HCT116 (cell line): ENCODE data around the gene ADAM19. TPM values are rescaled to one million over a fixed set of nuclear protein-coding genes. Genes with fewer than 3 reads are reported as not detected.

Source experiments
- ATAC-seq: fragments of 200-7000 bp; cut with Tn5 transposase; 2 replicates; pipeline ENCODE4 v1.9.1; 2020; ENCODE audit warnings: mild to moderate bottlenecking, moderate library complexity
- BruUV-seq: library from RNA; stranded (reverse); fragments of 400-500 nt; replicated peaks from 2 replicates; lab custom pipeline; 2021; lab: Mats Ljungman, UMichigan
- CTCF ChIA-PET: fragments of 300-600 bp; sonication (Branson Sonifier 250); formaldehyde crosslinking; loops from one replicate; lab custom pipeline; 2021; ENCODE audit warnings: antibody characterized with exemption; lab: Charles Lee
- POLR2A ChIA-PET: fragments of 300-600, 350-600 bp; sonication (Branson Sonifier 250); formaldehyde crosslinking; loops from one replicate; lab custom pipeline; 2021; ENCODE audit warnings: antibody characterized with exemption; lab: Charles Lee
- RAD21 ChIA-PET, 2 experiments: fragments of 300-600 bp; sonication (Branson Sonifier 250); formaldehyde crosslinking; loops; one replicate each; lab custom pipeline; 2023; ENCODE audit warnings: low total read pairs in 2 of 2; ENCODE audit not compliant: uncharacterized antibody in 2 of 2, unreplicated experiment in 2 of 2, low non-redundant PET in 1 of 2; lab: Charles Lee
- DNase-seq: peaks from one replicate; pipeline ENCODE4 v3.0.0-alpha.2; 2010; ENCODE audit warnings: low read depth, low spot score
- H2AFZ ChIP-seq: fragments of 200-600 bp; shearing (Covaris generic), sonication (generic); 2 replicates; pipeline ENCODE4 v1.6.1; 2017; ENCODE audit warnings: low read depth, mixed run types, mixed read lengths, antibody characterized with exemption, low read length; ENCODE audit not compliant: poor library complexity, severe bottlenecking
- H3K27ac ChIP-seq: 2 replicates; pipeline ENCODE4 v1.5.1; 2012; ENCODE audit warnings: low read depth, low read length
- H3K27me3 ChIP-seq: fragments of 200-600 bp; sonication (generic); 2 replicates; pipeline ENCODE4 v1.6.1; 2016; ENCODE audit warnings: mixed run types, low read length, mixed read lengths; ENCODE audit not compliant: insufficient read depth
- H3K36me3 ChIP-seq, 2 experiments: fragments of 200-500 bp in 1 of 2; fragments of 200-600 bp in 1 of 2; sonication (Bioruptor generic) in 1 of 2; sonication (generic) in 1 of 2; 2 replicates each; pipeline versions ENCODE4 v1.5.1 to v1.6.1; 2014 to 2016; ENCODE audit warnings: low read length in 2 of 2, inconsistent platforms in 1 of 2, mixed read lengths in 1 of 2, mixed run types in 1 of 2; ENCODE audit not compliant: insufficient read depth in 2 of 2, control insufficient read depth in 1 of 2
- H3K4me1 ChIP-seq, 2 experiments: fragments of 200-600 bp in 1 of 2; sonication (generic) in 1 of 2; 2 replicates each; pipeline versions ENCODE4 v1.5.1 to v1.6.1; 2012 to 2017; ENCODE audit warnings: low read length in 2 of 2, inconsistent platforms in 1 of 2, mild to moderate bottlenecking in 1 of 2, mixed read lengths in 1 of 2, mixed run types in 1 of 2, moderate library complexity in 1 of 2; ENCODE audit not compliant: insufficient read depth in 2 of 2, control insufficient read depth in 1 of 2
- H3K4me2 ChIP-seq: fragments of 200-600 bp; sonication (generic); 2 replicates; pipeline ENCODE4 v1.6.1; 2017; ENCODE audit warnings: mixed run types, low read length, mixed read lengths
- H3K4me3 ChIP-seq, 2 experiments: fragments of 200-600 bp in 1 of 2; sonication (generic) in 1 of 2; replicated peaks in 1 of 2; 2 replicates each; pipeline ENCODE4 v1.5.1; 2011 to 2016; ENCODE audit warnings: low read length in 2 of 2, control low read depth in 1 of 2, low read depth in 1 of 2, mild to moderate bottlenecking in 1 of 2, mixed read lengths in 1 of 2, mixed run types in 1 of 2
- H3K79me2 ChIP-seq: fragments of 200-600 bp; sonication (generic); 2 replicates; pipeline ENCODE4 v1.6.1; 2017; ENCODE audit warnings: mild to moderate bottlenecking, mixed run types, low read length, moderate library complexity, mixed read lengths; ENCODE audit not compliant: insufficient read depth
- H3K9ac ChIP-seq: fragments of 200-600 bp; sonication (generic); 2 replicates; pipeline ENCODE4 v1.6.1; 2016; ENCODE audit warnings: low read length, mixed read lengths
- H3K9me2 ChIP-seq: fragments of 200-600 bp; sonication (generic), shearing (Covaris generic); 2 replicates; pipeline ENCODE4 v1.6.1; 2017; ENCODE audit warnings: mixed run types, mild to moderate bottlenecking, moderate library complexity; ENCODE audit not compliant: insufficient read depth
- H3K9me3 ChIP-seq, 2 experiments: fragments of 200-500 bp in 1 of 2; fragments of 200-600 bp in 1 of 2; sonication (Bioruptor generic) in 1 of 2; sonication (generic) in 1 of 2; 2 replicates each; pipeline ENCODE4 v1.6.1; 2014 to 2017; ENCODE audit warnings: low read length in 2 of 2, mixed read lengths in 2 of 2, inconsistent platforms in 1 of 2, low read depth in 1 of 2, mild to moderate bottlenecking in 1 of 2, mixed run types in 1 of 2, moderate library complexity in 1 of 2; ENCODE audit not compliant: control insufficient read depth in 1 of 2, insufficient read depth in 1 of 2
- H4K20me1 ChIP-seq: fragments of 200-600 bp; sonication (generic), shearing (Covaris generic); 2 replicates; pipeline ENCODE4 v1.6.1; 2017; ENCODE audit warnings: mixed run types, mild to moderate bottlenecking, moderate library complexity; ENCODE audit not compliant: insufficient read depth
- CBX3 ChIP-seq: IDR thresholded peaks from 2 replicates; pipeline ENCODE4 v1.6.1; 2012; ENCODE audit warnings: low read depth
- CTCF ChIP-seq, 3 experiments: fragments of 200-600 bp in 1 of 3; sonication (generic) in 1 of 3; IDR thresholded peaks in 2 of 3; conservative IDR thresholded peaks in 1 of 3; 2 replicates each; pipeline ENCODE4 v1.5.1; 2012 to 2017; ENCODE audit warnings: low read depth in 2 of 3, low read length in 2 of 3, antibody characterized with exemption in 1 of 3, borderline replicate concordance in 1 of 3, control low read depth in 1 of 3, mild to moderate bottlenecking in 1 of 3, mixed read lengths in 1 of 3, mixed run types in 1 of 3, moderate library complexity in 1 of 3; ENCODE audit not compliant: insufficient read depth in 1 of 3
- EGR1 ChIP-seq: IDR thresholded peaks from 2 replicates; pipeline ENCODE4 v1.6.1; 2012; ENCODE audit warnings: low read depth
- EZH2phosphoT487 ChIP-seq: fragments of 200-600 bp; IDR thresholded peaks from 2 replicates; pipeline ENCODE4 v1.6.1; 2018; ENCODE audit warnings: antibody characterized with exemption, borderline replicate concordance
- MAX ChIP-seq: IDR thresholded peaks from 2 replicates; pipeline ENCODE4 v1.6.1; 2012
- RAD21 ChIP-seq: IDR thresholded peaks from 2 replicates; pipeline ENCODE4 v1.6.1; 2012; ENCODE audit warnings: low read depth, mild to moderate bottlenecking
- intact Hi-C: fragments of 100-400 bp; cut with micrococcal nuclease; formaldehyde crosslinking; loops from 2 replicates; pipeline ENCODE4 v1.10.0; 2022
- total RNA-seq: library from RNA; stranded (reverse); gene quantifications from one replicate; pipeline ENCODE4 v1.2.1, GENCODE V29; 2021; ENCODE audit not compliant: unreplicated experiment

ADAM19 gene
- total RNA-seq, 1 experiment from 2014 or later: 77.3 TPM

GRCh38 chr5:157434096-157434495, 141.5 kb downstream of the ADAM19 start (continued):
- TF ChIP-seq EZH2phosphoT487: no peak

GRCh38 chr5:157431544-157432200, 143.9 kb downstream of the ADAM19 start:
- Histone ChIP-seq H3K36me3 (no peaks in the 10 kb centered on the region), H3K9me2 (no peaks in the 10 kb centered on the region), H3K27me3 (no peaks in the 10 kb centered on the region), H3K4me3 (no peak overlapping the region), H3K9me3 (no peaks in the 10 kb centered on the region), H3K4me2 (0 out of 2 replicates have a peak overlapping the region, but pooled peaks have one; percentile 21), H4K20me1 (no peaks in the 10 kb centered on the region), H3K4me1 (peaks cover 0 to 7% of the 10 kb centered on the region in 2 experiments; a peak in 2 of 4 replicates), H3K9ac (no peak overlapping the region), H3K79me2 (no peaks in the 10 kb centered on the region), H3K27ac (no peak overlapping the region), H2AFZ (peak overlapping the region; percentile 59)
- peak; percentile 98 for ATAC-seq
- no TSS peak for BruUV-seq
- DNase-seq: peak; percentile 38
- ChIA-PET RAD21 (interaction anchor here (0.8 to 2.1 kb wide), 3 partner anchors 32 to 40 kb away, joined by 3 to 5 read pairs (median 3); no protein-coding TSS in a partner anchor), POLR2A (no interaction called here), CTCF (interaction anchor here (0.7 to 2.5 kb wide), 8 partner anchors 32 to 312 kb away, joined by 3 to 9 read pairs (median 4); partner anchors contain the start of gene LSM11)
- peak; percentile 84 for TF ChIP-seq RAD21
- TF ChIP-seq CTCF (IDR thresholded peaks at IDR 0.05 in 2 of 3, conservative IDR thresholded peaks at IDR 0.05 in 1 of 3; ENCODE audit: borderline replicate concordance in 1 of 3, insufficient read depth in 1 of 3, low read depth in 2 of 3, low read length in 2 of 3): peak; percentile 39 to 85 (median 60); a peak in 4 of 6 replicates
- peak; percentile 37; the same call in 1 of the 2 replicates for TF ChIP-seq MAX
- TF ChIP-seq CBX3: no peak
- no peak for TF ChIP-seq EGR1
- intact Hi-C loops: loop anchor here (2.0 to 5.0 kb wide), 3 partner anchors 45 to 311 kb away; partner anchors contain the start of gene LSM11
